ENCODE data around the gene FITM1. TPM values are rescaled to one million over a fixed set of nuclear protein-coding genes. Genes with fewer than 3 reads are reported as not detected.

The FITM1 gene
- total and polyA plus RNA-seq, 2 donors (not counting 3 experiments of a cell fraction or from before 2014, with no cell fraction given): 0.54 TPM; not detected in 1

- Histone ChIP-seq H3K79me2 (ENCODE audit: control insufficient read depth, insufficient read depth, low read length) (peaks cover 4% of the 10 kb centered on the region), H3K9me3 (replicated peaks; ENCODE audit: control insufficient read depth, insufficient read depth, low read length) (no peaks in the 10 kb centered on the region), H3K36me3 (ENCODE audit: control insufficient read depth in 2 of 2, extremely low read depth in 1 of 2, insufficient read depth in 2 of 2, low read length in 2 of 2) (no peaks in the 10 kb centered on the region), H3K27me3 (ENCODE audit: control insufficient read depth in 2 of 2, insufficient read depth in 2 of 2, low read length in 2 of 2) (no peaks in the 10 kb centered on the region), H3K4me2 (ENCODE audit: insufficient read depth, low read length) (no peak overlapping the region), H3K9me1 (replicated peaks; ENCODE audit: control insufficient read depth, extremely low read depth, insufficient read depth, low read length) (no peaks in the 10 kb centered on the region), H3K4me1 (ENCODE audit: control insufficient read depth, extremely low read depth, insufficient read depth, low read length) (peaks cover 9% of the 10 kb centered on the region), H3K9ac (replicated peaks; ENCODE audit: extremely low read depth, insufficient read depth, low read length) (no peak overlapping the region), H3K4me3 (replicated peaks in 1 of 3; ENCODE audit: insufficient read depth in 1 of 3, low read depth in 1 of 3, low read length in 3 of 3) (no peak overlapping the region), H4K20me1 (replicated peaks; ENCODE audit: control insufficient read depth, extremely low read depth, insufficient read depth, low read length) (no peaks in the 10 kb centered on the region), H2AFZ (ENCODE audit: low read depth, low read length) (no peak overlapping the region), H3K27ac (ENCODE audit: insufficient read depth, low read depth, low read length) (no peak overlapping the region)
- intact Hi-C loops (cut with micrococcal nuclease) (no loop called here), dilution Hi-C loops (cut with MboI; ENCODE audit: extremely low pct_ligation_motif_present, low sequenced_read_pairs) (no loop called here)
- no peak for FAIRE-seq
- POLR2A ChIA-PET: no interaction called here
- CTCF ChIA-PET: interaction anchor here (0.8 to 9.6 kb wide), 6 partner anchors 11 to 50 kb away, joined by 3 to 319 read pairs (median 27); partner anchors contain the start of genes DCAF11 and NRL
- DNase-seq (ENCODE audit: low read depth, low spot score): no peak
- BruUV-seq (replicated peaks): no TSS peak
- TF ChIP-seq MYC (IDR thresholded peaks at IDR 0.05; ENCODE audit: low read depth, low read length): no peak
- TF ChIP-seq EZH2 (IDR thresholded peaks at IDR 0.05; ENCODE audit: borderline replicate concordance, low read depth, low read length, severe bottlenecking): no peak
- TF ChIP-seq GATA2 (IDR thresholded peaks at IDR 0.05; ENCODE audit: insufficient read depth, insufficient read length, low read depth, low read length): no peak
These were observed 38.4 kb upstream of the FITM1 start for GRCh38 chr14:24092110-24092504.

DNA sequence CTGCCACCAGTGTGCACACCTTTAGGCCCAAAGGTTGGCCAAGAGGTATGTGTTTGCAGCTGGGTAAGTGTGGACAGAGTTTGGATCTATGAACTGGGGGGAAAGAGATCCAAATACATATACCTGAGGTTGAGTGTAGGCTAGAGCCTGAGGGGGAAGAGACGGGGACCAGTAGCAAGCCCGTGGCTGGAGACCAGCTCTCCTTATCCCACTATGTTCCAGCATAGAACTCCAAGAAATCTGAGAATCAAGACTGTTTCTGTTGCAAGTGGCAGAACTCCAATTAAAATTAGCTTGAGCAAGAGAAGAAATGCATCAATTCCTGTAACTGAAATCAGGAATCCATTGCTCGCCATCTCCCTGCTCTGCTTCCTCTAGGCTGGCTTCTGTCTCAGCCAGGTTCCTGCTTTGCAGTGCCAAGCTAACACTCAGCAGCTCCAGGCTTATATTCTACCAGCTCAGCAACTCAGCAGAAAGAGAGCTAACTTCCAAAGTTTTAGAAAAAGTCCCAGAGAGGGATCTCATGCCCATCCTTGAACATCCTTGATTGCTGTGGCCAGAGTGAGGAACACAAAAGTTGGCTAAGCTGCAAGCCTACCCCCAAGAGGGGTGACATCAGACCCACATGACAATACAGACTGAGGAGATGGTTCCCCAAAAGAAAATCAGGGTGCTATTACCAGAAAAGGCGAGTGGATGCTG, 37.8 kb upstream of the FITM1 start:
- dilution Hi-C loops (cut with MboI; ENCODE audit: extremely low pct_ligation_motif_present, low sequenced_read_pairs) (no loop called here), intact Hi-C loops (cut with micrococcal nuclease) (no loop called here)
- H3K9ac ChIP-seq (replicated peaks; ENCODE audit: extremely low read depth, insufficient read depth, low read length): no peak overlapping the region
- ChIA-PET CTCF (interaction anchor here (0.8 to 9.6 kb wide), 5 partner anchors 12 to 51 kb away, joined by 3 to 319 read pairs (median 40); partner anchors contain the start of genes DCAF11 and NRL), POLR2A (interaction anchor here (3.1 kb wide), 1 partner anchor 22 kb away, joined by 11 read pairs; the partner anchor contains the start of genes DCAF11 and NRL)
- peaks cover 4% of the 10 kb centered on the region for H3K79me2 ChIP-seq (ENCODE audit: control insufficient read depth, insufficient read depth, low read length)
- H3K4me1 ChIP-seq (ENCODE audit: control insufficient read depth, extremely low read depth, insufficient read depth, low read length): peaks cover 9% of the 10 kb centered on the region
- BruUV-seq (replicated peaks): TSS peak; percentile 38
- no peaks in the 10 kb centered on the region for H3K9me3 ChIP-seq (replicated peaks; ENCODE audit: control insufficient read depth, insufficient read depth, low read length)
- no peak for DNase-seq (ENCODE audit: low read depth, low spot score)
- no peaks in the 10 kb centered on the region for H3K9me1 ChIP-seq (replicated peaks; ENCODE audit: control insufficient read depth, extremely low read depth, insufficient read depth, low read length)
- TF ChIP-seq EZH2 (IDR thresholded peaks at IDR 0.05; ENCODE audit: borderline replicate concordance, low read depth, low read length, severe bottlenecking) (no peak), JUN (IDR thresholded peaks at IDR 0.05; ENCODE audit: borderline replicate concordance, insufficient read depth, insufficient read length, low read depth) (no peak), FOS (IDR thresholded peaks at IDR 0.05; ENCODE audit: borderline replicate concordance, insufficient read depth, low read length) (no peak), MYC (IDR thresholded peaks at IDR 0.05; ENCODE audit: low read depth, low read length) (no peak), POLR2A (IDR thresholded peaks at IDR 0.05; ENCODE audit: low read depth, low read length) (no peak)
- TF ChIP-seq, protein P1, sequence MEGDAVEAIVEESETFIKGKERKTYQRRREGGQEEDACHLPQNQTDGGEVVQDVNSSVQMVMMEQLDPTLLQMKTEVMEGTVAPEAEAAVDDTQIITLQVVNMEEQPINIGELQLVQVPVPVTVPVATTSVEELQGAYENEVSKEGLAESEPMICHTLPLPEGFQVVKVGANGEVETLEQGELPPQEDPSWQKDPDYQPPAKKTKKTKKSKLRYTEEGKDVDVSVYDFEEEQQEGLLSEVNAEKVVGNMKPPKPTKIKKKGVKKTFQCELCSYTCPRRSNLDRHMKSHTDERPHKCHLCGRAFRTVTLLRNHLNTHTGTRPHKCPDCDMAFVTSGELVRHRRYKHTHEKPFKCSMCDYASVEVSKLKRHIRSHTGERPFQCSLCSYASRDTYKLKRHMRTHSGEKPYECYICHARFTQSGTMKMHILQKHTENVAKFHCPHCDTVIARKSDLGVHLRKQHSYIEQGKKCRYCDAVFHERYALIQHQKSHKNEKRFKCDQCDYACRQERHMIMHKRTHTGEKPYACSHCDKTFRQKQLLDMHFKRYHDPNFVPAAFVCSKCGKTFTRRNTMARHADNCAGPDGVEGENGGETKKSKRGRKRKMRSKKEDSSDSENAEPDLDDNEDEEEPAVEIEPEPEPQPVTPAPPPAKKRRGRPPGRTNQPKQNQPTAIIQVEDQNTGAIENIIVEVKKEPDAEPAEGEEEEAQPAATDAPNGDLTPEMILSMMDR (IDR thresholded peaks at IDR 0.05; ENCODE audit: extremely low read depth in 1 of 2, insufficient read depth in 1 of 2, low read depth in 1 of 2, low read length in 2 of 2): no peak
- H2AFZ ChIP-seq (ENCODE audit: low read depth, low read length): no peak overlapping the region
- no peak overlapping the region for H3K4me2 ChIP-seq (ENCODE audit: insufficient read depth, low read length)
- no peaks in the 10 kb centered on the region for H3K36me3 ChIP-seq (ENCODE audit: control insufficient read depth in 2 of 2, extremely low read depth in 1 of 2, insufficient read depth in 2 of 2, low read length in 2 of 2)
- no peaks in the 10 kb centered on the region for H4K20me1 ChIP-seq (replicated peaks; ENCODE audit: control insufficient read depth, extremely low read depth, insufficient read depth, low read length)
- no peak overlapping the region for H3K4me3 ChIP-seq (replicated peaks in 1 of 3; ENCODE audit: insufficient read depth in 1 of 3, low read depth in 1 of 3, low read length in 3 of 3)
- H3K27me3 ChIP-seq (ENCODE audit: control insufficient read depth in 2 of 2, insufficient read depth in 2 of 2, low read length in 2 of 2): no peaks in the 10 kb centered on the region
- FAIRE-seq: no peak
- H3K27ac ChIP-seq (ENCODE audit: insufficient read depth, low read depth, low read length): no peak overlapping the region
